ENCODE results near the gene GABRR3. TPM values are rescaled to one million over a fixed set of nuclear protein-coding genes. Genes with fewer than 3 reads are reported as not detected.

GABRR3 gene
- total RNA-seq, 1 donor from 2014 or later, result not detected

GRCh38 chr3:97942801-97943546, 92.1 kb downstream of the GABRR3 start:
- no peak overlapping the region for H3K27ac ChIP-seq (replicated peaks)
- peaks cover 92% of the 10 kb centered on the region for H3K36me3 ChIP-seq
- intact Hi-C loops (cut with micrococcal nuclease), result no loop called here
- H3K27me3 ChIP-seq (ENCODE audit: low read depth), result no peaks in the 10 kb centered on the region
- H3K4me3 ChIP-seq, result no peak overlapping the region
- no peak for DNase-seq
- H3K4me1 ChIP-seq, result no peaks in the 10 kb centered on the region
- TF ChIP-seq, protein P1, sequence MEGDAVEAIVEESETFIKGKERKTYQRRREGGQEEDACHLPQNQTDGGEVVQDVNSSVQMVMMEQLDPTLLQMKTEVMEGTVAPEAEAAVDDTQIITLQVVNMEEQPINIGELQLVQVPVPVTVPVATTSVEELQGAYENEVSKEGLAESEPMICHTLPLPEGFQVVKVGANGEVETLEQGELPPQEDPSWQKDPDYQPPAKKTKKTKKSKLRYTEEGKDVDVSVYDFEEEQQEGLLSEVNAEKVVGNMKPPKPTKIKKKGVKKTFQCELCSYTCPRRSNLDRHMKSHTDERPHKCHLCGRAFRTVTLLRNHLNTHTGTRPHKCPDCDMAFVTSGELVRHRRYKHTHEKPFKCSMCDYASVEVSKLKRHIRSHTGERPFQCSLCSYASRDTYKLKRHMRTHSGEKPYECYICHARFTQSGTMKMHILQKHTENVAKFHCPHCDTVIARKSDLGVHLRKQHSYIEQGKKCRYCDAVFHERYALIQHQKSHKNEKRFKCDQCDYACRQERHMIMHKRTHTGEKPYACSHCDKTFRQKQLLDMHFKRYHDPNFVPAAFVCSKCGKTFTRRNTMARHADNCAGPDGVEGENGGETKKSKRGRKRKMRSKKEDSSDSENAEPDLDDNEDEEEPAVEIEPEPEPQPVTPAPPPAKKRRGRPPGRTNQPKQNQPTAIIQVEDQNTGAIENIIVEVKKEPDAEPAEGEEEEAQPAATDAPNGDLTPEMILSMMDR (IDR thresholded peaks at IDR 0.05; ENCODE audit: borderline replicate concordance), result no peak
- no peaks in the 10 kb centered on the region for H3K9me3 ChIP-seq (replicated peaks)

GRCh38 chr3:97940034-97940433, 95.1 kb downstream of the GABRR3 start:
- no peak for DNase-seq
- Histone ChIP-seq H3K27me3 (ENCODE audit: low read depth) (no peaks in the 10 kb centered on the region), H3K4me3 (no peak overlapping the region), H3K4me1 (no peaks in the 10 kb centered on the region), H3K9me3 (replicated peaks) (no peaks in the 10 kb centered on the region), H3K36me3 (peaks cover 93% of the 10 kb centered on the region), H3K27ac (replicated peaks) (no peak overlapping the region)
- intact Hi-C loops (cut with micrococcal nuclease), result no loop called here
- TF ChIP-seq, protein P1 (IDR thresholded peaks at IDR 0.05; ENCODE audit: borderline replicate concordance), result peak; percentile 44

- no peaks in the 10 kb centered on the region for H3K27me3 ChIP-seq (ENCODE audit: low read depth)
- H3K36me3 ChIP-seq, result peaks cover 93% of the 10 kb centered on the region
- no peaks in the 10 kb centered on the region for H3K9me3 ChIP-seq (replicated peaks)
- intact Hi-C loops (cut with micrococcal nuclease), result loop anchor here (10.0 kb wide), 1 partner anchor 145 kb away; no protein-coding TSS in a partner anchor
- TF ChIP-seq, protein P1 (IDR thresholded peaks at IDR 0.05; ENCODE audit: borderline replicate concordance), result no peak
- no peaks in the 10 kb centered on the region for H3K4me1 ChIP-seq
- no peak overlapping the region for H3K4me3 ChIP-seq
- no peak for DNase-seq
- H3K27ac ChIP-seq (replicated peaks), result no peak overlapping the region
These were observed 95.7 kb downstream of the GABRR3 start for GRCh38 chr3:97939401-97939800.

- intact Hi-C loops (cut with micrococcal nuclease), result loop anchor here (10.0 kb wide), 1 partner anchor 144 kb away; no protein-coding TSS in a partner anchor
- peaks cover 1% of the 10 kb centered on the region for H3K4me1 ChIP-seq
- no peak overlapping the region for H3K4me3 ChIP-seq
- no peaks in the 10 kb centered on the region for H3K9me3 ChIP-seq (replicated peaks)
- no peaks in the 10 kb centered on the region for H3K27me3 ChIP-seq (ENCODE audit: low read depth)
- TF ChIP-seq, protein P1 (IDR thresholded peaks at IDR 0.05; ENCODE audit: borderline replicate concordance), result no peak
- peaks cover 93% of the 10 kb centered on the region for H3K36me3 ChIP-seq
- H3K27ac ChIP-seq (replicated peaks), result no peak overlapping the region
- no peak for DNase-seq
These were observed 96.7 kb downstream of the GABRR3 start for GRCh38 chr3:97938444-97938843.

GRCh38 chr3:97937205-97937604, 97.9 kb downstream of the GABRR3 start:
- H3K27ac ChIP-seq (replicated peaks), result no peak overlapping the region
- no peaks in the 10 kb centered on the region for H3K27me3 ChIP-seq (ENCODE audit: low read depth)
- no peak for DNase-seq
- no peak overlapping the region for H3K4me3 ChIP-seq
- no peaks in the 10 kb centered on the region for H3K9me3 ChIP-seq (replicated peaks)
- H3K4me1 ChIP-seq, result peaks cover 14% of the 10 kb centered on the region
- intact Hi-C loops (cut with micrococcal nuclease), result loop anchor here (10.0 kb wide), 1 partner anchor 142 kb away; no protein-coding TSS in a partner anchor
- H3K36me3 ChIP-seq, result peaks cover 83% of the 10 kb centered on the region
- TF ChIP-seq, protein P1 (IDR thresholded peaks at IDR 0.05; ENCODE audit: borderline replicate concordance), result no peak

Measured in left ventricle myocardium inferior (tissue), 1 donor.